ENCODE results near the gene WDR88. TPM values are rescaled to one million over a fixed set of nuclear protein-coding genes. Genes with fewer than 3 reads are reported as not detected.

The WDR88 gene
- total and polyA plus RNA-seq, 2 of the 13 experiments (the other 11 are each of a cell fraction or from before 2014, with no cell fraction given): not detected

DNA sequence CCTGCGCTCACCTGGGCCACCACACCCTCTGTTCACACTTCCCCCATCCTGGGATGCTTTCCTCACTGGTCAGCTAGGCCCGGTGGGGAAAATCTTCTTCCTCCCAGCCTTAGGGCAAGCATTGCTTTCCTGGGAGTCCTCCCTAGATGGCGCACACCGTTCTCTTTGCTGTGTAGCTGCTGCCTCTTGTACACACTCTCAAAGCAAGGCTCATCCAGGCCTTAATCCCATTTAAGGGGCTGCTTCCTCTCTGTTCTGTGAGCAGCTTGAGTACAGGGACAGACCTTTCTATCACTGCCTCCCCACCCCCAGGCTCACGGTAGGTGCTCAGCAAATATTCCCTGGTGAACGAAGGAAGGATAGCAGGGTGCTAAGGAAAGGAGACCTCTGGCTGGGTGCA, 82.7 kb downstream of the WDR88 start:
- H3K4me3 ChIP-seq (replicated peaks in 1 of 3; ENCODE audit: insufficient read depth in 1 of 3, low read depth in 2 of 3, low read length in 3 of 3): no peak overlapping the region
- DNase-seq (ENCODE audit: low spot score): peak; percentile 41
- no peak overlapping the region for H2AFZ ChIP-seq (ENCODE audit: low read length)
- peaks cover 7 to 18% of the 10 kb centered on the region in 2 experiments; a peak in 4 of 5 replicates for H3K27me3 ChIP-seq (ENCODE audit: control insufficient read depth in 1 of 2, insufficient read depth in 2 of 2, low read length in 2 of 2)
- 16% methylated on average over 6 of the region's 6 CpGs for WGBS (ENCODE audit: low lambda C conversion rate)
- H3K9me3 ChIP-seq (ENCODE audit: low read length): no peaks in the 10 kb centered on the region
- intact Hi-C loops (cut with micrococcal nuclease; ENCODE audit: unreplicated experiment): loop anchor here (1.0 kb wide), 1 partner anchor 193 kb away; no protein-coding TSS in a partner anchor
- H3K36me3 ChIP-seq (replicated peaks in 1 of 2; ENCODE audit: control insufficient read depth in 1 of 2, insufficient read depth in 2 of 2, low read length in 2 of 2): no peaks in the 10 kb centered on the region
- no TSS peak for BruUV-seq (replicated peaks)
- no peaks in the 10 kb centered on the region for H4K20me1 ChIP-seq (ENCODE audit: insufficient read depth, low read length)
- H3K9ac ChIP-seq (ENCODE audit: insufficient read depth, low read depth, low read length): no peak overlapping the region
- ChIA-PET POLR2A (interaction anchor here (0.7 to 0.9 kb wide), 2 partner anchors 19 to 193 kb away, joined by 3 to 5 read pairs; no protein-coding TSS in a partner anchor), CTCF (ENCODE audit: low intra/inter-chr PET ratio, low total read pairs) (no interaction called here)
- no peak for FAIRE-seq
- H3K79me2 ChIP-seq (ENCODE audit: insufficient read depth, low read length): no peaks in the 10 kb centered on the region
- peak; percentile 62 for ATAC-seq
- peaks cover 41% of the 10 kb centered on the region for H3K4me1 ChIP-seq (ENCODE audit: insufficient read depth, low read length)
- in situ Hi-C loops (cut with HindIII; ENCODE audit: extremely low pct_ligation_motif_present, low pct_unique_long_range_greater_than_20kb): no loop called here
- H3K4me2 ChIP-seq (ENCODE audit: low read depth, low read length): no peak overlapping the region
- H3K27ac ChIP-seq (ENCODE audit: extremely low read length, insufficient read depth, low read length): no peak overlapping the region
- TF ChIP-seq KDM3A (CRISPR knock-in tag; IDR thresholded peaks at IDR 0.05; ENCODE audit: low read depth) (no peak), LCORL (IDR thresholded peaks at IDR 0.05) (no peak), LCORL (CRISPR knock-in tag; IDR thresholded peaks at IDR 0.05) (0 out of 2 replicates have a peak, but pooled peaks have one; percentile 20), MTF2 (CRISPR knock-in tag; IDR thresholded peaks at IDR 0.05; ENCODE audit: borderline replicate concordance) (no peak), FOXA1 (IDR thresholded peaks at IDR 0.05) (no peak), FOXA1 (CRISPR knock-in tag; IDR thresholded peaks at IDR 0.05) (peak; percentile 36; the same call in 1 of the 2 replicates), SRSF9 (IDR thresholded peaks at IDR 0.05; ENCODE audit: borderline replicate concordance, insufficient read depth, low read depth, low read length, poor library complexity, severe bottlenecking) (no peak), TP53 (CRISPR knock-in tag; conservative IDR thresholded peaks at IDR 0.05) (no peak), SALL1 (CRISPR knock-in tag; IDR thresholded peaks at IDR 0.05) (0 out of 2 replicates have a peak, but pooled peaks have one; percentile 21), ZNF263 (CRISPR knock-in tag; IDR thresholded peaks at IDR 0.05) (peak; percentile 99), ZNF207 (IDR thresholded peaks at IDR 0.05; ENCODE audit: borderline replicate concordance) (no peak), SMC3 (IDR thresholded peaks at IDR 0.05; ENCODE audit: low read length) (peak; percentile 45; the same call in 1 of the 2 replicates), STAG1 (CRISPR knock-in tag; IDR thresholded peaks at IDR 0.05) (peak; percentile 63), RARG (CRISPR knock-in tag; IDR thresholded peaks at IDR 0.05; ENCODE audit: low read depth) (no peak), SCMH1 (CRISPR knock-in tag; IDR thresholded peaks at IDR 0.05; ENCODE audit: borderline replicate concordance) (no peak)
- TF ChIP-seq, protein P1, sequence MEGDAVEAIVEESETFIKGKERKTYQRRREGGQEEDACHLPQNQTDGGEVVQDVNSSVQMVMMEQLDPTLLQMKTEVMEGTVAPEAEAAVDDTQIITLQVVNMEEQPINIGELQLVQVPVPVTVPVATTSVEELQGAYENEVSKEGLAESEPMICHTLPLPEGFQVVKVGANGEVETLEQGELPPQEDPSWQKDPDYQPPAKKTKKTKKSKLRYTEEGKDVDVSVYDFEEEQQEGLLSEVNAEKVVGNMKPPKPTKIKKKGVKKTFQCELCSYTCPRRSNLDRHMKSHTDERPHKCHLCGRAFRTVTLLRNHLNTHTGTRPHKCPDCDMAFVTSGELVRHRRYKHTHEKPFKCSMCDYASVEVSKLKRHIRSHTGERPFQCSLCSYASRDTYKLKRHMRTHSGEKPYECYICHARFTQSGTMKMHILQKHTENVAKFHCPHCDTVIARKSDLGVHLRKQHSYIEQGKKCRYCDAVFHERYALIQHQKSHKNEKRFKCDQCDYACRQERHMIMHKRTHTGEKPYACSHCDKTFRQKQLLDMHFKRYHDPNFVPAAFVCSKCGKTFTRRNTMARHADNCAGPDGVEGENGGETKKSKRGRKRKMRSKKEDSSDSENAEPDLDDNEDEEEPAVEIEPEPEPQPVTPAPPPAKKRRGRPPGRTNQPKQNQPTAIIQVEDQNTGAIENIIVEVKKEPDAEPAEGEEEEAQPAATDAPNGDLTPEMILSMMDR (CRISPR knock-in tag; IDR thresholded peaks at IDR 0.05): peak; percentile 73
- TF ChIP-seq, protein P2, sequence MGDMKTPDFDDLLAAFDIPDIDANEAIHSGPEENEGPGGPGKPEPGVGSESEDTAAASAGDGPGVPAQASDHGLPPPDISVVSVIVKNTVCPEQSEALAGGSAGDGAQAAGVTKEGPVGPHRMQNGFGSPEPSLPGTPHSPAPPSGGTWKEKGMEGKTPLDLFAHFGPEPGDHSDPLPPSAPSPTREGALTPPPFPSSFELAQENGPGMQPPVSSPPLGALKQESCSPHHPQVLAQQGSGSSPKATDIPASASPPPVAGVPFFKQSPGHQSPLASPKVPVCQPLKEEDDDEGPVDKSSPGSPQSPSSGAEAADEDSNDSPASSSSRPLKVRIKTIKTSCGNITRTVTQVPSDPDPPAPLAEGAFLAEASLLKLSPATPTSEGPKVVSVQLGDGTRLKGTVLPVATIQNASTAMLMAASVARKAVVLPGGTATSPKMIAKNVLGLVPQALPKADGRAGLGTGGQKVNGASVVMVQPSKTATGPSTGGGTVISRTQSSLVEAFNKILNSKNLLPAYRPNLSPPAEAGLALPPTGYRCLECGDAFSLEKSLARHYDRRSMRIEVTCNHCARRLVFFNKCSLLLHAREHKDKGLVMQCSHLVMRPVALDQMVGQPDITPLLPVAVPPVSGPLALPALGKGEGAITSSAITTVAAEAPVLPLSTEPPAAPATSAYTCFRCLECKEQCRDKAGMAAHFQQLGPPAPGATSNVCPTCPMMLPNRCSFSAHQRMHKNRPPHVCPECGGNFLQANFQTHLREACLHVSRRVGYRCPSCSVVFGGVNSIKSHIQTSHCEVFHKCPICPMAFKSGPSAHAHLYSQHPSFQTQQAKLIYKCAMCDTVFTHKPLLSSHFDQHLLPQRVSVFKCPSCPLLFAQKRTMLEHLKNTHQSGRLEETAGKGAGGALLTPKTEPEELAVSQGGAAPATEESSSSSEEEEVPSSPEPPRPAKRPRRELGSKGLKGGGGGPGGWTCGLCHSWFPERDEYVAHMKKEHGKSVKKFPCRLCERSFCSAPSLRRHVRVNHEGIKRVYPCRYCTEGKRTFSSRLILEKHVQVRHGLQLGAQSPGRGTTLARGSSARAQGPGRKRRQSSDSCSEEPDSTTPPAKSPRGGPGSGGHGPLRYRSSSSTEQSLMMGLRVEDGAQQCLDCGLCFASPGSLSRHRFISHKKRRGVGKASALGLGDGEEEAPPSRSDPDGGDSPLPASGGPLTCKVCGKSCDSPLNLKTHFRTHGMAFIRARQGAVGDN (CRISPR knock-in tag; IDR thresholded peaks at IDR 0.05): 0 out of 2 replicates have a peak, but pooled peaks have one; percentile 12
- TF ChIP-seq, protein P3, sequence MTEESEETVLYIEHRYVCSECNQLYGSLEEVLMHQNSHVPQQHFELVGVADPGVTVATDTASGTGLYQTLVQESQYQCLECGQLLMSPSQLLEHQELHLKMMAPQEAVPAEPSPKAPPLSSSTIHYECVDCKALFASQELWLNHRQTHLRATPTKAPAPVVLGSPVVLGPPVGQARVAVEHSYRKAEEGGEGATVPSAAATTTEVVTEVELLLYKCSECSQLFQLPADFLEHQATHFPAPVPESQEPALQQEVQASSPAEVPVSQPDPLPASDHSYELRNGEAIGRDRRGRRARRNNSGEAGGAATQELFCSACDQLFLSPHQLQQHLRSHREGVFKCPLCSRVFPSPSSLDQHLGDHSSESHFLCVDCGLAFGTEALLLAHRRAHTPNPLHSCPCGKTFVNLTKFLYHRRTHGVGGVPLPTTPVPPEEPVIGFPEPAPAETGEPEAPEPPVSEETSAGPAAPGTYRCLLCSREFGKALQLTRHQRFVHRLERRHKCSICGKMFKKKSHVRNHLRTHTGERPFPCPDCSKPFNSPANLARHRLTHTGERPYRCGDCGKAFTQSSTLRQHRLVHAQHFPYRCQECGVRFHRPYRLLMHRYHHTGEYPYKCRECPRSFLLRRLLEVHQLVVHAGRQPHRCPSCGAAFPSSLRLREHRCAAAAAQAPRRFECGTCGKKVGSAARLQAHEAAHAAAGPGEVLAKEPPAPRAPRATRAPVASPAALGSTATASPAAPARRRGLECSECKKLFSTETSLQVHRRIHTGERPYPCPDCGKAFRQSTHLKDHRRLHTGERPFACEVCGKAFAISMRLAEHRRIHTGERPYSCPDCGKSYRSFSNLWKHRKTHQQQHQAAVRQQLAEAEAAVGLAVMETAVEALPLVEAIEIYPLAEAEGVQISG (CRISPR knock-in tag; IDR thresholded peaks at IDR 0.05): peak; percentile 32; the same call in 1 of the 2 replicates
